ENCODE measurements around the gene PLEKHJ1.
A peak's percentile ranks its signal among the peaks of the same experiment; 100 is the strongest.
"Not testable (repeated sequence)": the region's sequence is repeated elsewhere in the genome, so short reads cannot be mapped to it uniquely, and the experiment has no call there.

PLEKHJ1 gene

GRCh38 chr19:2236314-2237050 is at the start of gene PLEKHJ1, which contains the start of gene SF3A2:
PLEKHJ1 (minus strand) TSS chr19:2236329; CDS start chr19:2236248, 81 bp downstream.
SF3A2 (plus strand) TSS chr19:2236824; CDS start chr19:2243419, 6,595 bp downstream.
- DNase-seq (ENCODE audit: low read depth): peak; percentile 97

- no peak for DNase-seq (ENCODE audit: low read depth)
These were observed 47.8 kb upstream of the PLEKHJ1 start for GRCh38 chr19:2283835-2284507.

- no peak for DNase-seq (ENCODE audit: low read depth)
These were observed 46.7 kb upstream of the PLEKHJ1 start for GRCh38 chr19:2282862-2283237.

GRCh38 chr19:2282062-2282861 is 46.1 kb upstream of the PLEKHJ1 start, which contains the start of gene PEAK3:
PEAK3 (minus strand) TSS chr19:2282175; CDS start chr19:2280931, 1,244 bp downstream.
- peak; percentile 53 for DNase-seq (ENCODE audit: low read depth)

DNA sequence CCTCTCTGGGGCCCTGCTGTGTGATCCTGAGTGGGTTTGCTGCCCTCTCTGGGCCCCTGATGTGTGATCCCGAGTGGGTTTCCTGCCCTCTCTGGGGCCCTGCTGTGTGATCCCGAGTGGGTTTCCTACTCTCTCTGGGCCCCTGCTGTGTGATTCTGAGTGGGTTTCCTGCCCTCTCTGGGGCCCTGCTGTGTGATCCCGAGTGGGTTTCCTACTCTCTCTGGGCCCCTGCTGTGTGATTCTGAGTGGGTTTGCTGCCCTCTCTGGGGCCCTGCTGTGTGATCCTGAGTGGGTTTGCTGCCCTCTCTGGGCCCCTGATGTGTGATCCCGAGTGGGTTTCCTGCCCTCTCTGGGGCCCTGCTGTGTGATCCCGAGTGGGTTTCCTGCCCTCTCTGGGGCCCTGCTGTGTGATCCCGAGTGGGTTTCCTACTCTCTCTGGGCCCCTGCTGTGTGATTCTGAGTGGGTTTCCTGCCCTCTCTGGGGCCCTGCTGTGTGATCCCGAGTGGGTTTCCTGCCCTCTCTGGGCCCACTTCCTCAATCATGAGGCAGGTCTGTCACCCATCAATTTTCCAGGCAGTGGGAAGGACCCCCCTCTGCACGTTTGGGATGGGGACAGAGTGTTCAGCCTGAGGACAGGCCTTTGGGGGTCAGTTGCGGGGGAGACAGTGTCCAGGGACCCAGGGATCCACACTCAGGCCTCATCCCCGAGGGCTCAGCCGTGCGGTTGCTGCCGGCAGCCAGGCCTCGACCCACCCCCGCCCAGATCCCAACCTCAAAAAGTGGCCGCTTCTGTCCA is 45.3 kb upstream of the PLEKHJ1 start:
- DNase-seq (ENCODE audit: low read depth): not testable (repeated sequence)

GRCh38 chr19:2280633-2281264 is 44.6 kb upstream of the PLEKHJ1 start:
- DNase-seq (ENCODE audit: low read depth): no peak

DNA sequence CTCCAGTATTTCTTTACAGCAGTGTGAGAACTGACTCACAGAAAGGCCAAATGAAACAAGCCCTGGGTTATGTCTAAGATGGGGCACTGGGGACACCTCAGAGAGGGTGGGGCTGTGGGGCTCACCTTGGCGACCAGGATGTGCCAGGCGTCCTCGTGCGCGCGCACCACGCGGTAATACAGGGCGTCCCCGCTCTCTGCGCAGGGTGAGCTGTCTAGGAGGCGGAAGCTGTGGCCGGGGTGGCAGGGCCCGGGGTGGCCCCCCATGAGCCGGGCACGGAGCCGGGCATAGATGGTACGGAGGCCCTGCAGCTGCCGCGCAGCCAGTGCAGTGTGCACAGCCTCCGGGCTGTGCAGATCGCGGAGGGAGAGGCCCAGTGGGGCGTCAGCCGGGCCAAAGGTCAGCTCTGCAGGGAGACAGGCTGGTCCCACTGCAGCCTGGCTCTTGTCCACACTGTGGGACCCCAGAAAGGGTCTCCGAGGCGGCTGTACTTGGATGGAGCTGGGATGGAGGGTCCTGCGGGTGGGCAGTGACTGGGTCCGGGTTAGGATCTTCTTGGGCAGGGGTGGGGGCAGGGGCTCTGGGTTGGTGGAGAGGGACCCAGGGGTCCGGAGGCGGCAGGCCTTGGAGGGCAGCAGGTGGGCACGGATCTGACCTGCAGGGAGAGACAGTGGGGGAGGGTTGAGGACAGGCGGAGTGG is 42.5 kb upstream of the PLEKHJ1 start:
- DNase-seq (ENCODE audit: low read depth): no peak

GRCh38 chr19:2277138-2277537 is 41.0 kb upstream of the PLEKHJ1 start:
- no peak for DNase-seq (ENCODE audit: low read depth)

- no peak for DNase-seq (ENCODE audit: low read depth)
These were observed 40.4 kb upstream of the PLEKHJ1 start for GRCh38 chr19:2276429-2276986.

DNA sequence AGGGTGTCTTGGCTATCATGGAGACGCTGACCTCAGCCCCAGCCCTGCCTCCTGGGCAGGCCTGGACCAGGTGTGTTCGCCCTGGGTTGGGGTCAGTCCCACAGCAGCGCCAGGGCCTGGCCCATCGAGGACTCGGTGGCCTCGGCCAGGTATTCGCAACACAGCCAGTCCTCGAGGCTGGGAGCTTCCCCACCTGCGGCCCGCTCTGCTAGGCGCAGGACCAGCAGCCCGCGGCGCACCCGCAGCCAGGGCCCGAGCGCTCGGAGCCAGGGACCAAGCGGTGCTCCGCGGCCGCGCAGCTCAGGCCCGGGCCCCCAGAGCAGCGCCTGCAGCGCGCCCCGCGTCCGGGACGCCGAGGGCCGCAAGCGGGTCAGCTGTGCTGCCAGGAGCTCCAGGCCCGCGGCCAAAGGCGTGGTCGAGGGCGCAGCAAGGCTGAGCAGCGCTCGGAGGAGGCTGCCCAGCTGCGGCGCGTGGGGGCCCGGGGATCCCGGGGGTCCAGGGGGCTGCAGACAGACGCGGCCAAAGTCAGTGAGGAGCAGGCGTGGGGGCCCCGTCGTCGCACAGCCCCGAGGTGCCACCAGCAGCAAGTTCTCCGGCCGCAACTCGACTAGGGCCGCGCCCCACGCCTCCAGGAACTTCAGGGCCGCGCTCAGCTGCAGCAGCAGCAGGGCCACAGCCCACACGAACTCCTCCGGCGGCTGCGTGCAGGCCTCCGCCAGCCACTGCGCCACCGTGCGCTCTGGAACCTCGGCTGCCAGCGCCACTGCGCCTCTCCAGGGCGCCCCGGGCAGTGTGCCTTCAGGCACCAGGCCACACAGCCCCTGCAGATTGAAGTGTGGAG is 39.7 kb upstream of the PLEKHJ1 start:
- DNase-seq (ENCODE audit: low read depth): no peak

- DNase-seq (ENCODE audit: low read depth): peak; percentile 59
These were observed 38.9 kb upstream of the PLEKHJ1 start for GRCh38 chr19:2274931-2275535.

DNA sequence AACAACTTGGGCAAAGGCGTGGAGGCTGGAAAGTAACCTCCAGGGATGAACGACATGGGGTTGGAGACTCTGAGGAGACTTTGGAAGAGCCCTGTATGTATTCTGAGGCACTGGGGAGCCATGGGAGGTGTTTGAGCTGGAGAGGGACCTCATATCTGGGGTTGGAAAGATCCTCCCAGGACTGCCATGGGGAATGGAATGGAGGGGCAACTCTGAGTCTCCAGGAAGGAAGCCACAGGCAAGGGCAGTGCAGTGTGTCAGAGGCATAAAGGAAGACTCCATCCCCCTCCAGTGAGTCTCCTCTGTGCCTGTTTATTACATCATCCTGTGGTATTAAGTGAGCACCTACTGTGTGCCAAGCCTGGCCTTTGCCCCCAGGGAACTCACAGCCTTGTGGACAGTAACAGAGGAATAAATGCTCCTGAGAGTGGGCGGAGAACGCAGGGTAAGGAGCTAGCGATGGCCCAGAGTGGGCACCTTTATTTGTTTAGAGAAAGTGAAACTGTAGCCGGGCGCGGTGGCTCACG is 38.1 kb upstream of the PLEKHJ1 start:
- DNase-seq (ENCODE audit: low read depth): no peak

DNA sequence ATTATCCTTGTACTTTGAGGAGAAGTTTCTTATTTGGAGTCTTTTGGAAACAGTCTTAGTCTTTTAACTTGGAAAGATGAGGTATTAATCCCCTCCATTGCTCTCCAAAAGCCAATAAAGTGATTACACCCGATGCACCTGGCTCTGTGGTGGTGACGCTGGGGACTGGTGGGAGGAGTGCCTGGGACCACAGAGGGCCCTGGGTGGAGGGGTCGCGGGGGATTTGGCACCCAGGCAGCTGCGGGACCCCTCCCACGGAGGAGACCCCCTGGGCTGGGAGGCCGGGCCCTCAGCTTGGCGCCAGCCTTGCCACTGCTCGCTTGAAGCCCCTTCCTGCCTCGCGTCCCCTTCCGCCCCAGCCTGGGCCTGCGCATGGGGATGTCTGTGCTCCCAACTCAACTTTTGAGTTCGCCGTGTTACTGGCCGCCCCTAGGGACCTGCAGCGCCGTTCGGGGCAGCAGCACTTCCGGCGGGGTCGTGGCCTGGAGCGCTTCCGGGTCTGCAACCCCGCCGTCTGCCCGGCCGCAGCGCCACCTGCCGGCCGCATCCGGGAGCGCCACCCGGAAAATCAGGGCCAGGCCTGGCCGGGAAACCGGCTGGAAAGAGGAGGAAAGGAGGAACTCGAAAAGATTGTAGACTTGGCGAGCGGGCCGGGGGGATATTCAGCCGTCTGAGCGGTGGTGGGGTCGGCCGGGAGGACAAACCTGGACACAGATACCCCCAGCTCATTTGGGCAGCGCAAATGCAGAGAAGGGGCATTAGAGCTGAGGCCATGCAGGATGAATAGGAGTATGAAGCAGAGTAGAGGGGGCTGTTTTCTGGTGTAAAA is 37.4 kb upstream of the PLEKHJ1 start:
- peak; percentile 49 for DNase-seq (ENCODE audit: low read depth)

DNA sequence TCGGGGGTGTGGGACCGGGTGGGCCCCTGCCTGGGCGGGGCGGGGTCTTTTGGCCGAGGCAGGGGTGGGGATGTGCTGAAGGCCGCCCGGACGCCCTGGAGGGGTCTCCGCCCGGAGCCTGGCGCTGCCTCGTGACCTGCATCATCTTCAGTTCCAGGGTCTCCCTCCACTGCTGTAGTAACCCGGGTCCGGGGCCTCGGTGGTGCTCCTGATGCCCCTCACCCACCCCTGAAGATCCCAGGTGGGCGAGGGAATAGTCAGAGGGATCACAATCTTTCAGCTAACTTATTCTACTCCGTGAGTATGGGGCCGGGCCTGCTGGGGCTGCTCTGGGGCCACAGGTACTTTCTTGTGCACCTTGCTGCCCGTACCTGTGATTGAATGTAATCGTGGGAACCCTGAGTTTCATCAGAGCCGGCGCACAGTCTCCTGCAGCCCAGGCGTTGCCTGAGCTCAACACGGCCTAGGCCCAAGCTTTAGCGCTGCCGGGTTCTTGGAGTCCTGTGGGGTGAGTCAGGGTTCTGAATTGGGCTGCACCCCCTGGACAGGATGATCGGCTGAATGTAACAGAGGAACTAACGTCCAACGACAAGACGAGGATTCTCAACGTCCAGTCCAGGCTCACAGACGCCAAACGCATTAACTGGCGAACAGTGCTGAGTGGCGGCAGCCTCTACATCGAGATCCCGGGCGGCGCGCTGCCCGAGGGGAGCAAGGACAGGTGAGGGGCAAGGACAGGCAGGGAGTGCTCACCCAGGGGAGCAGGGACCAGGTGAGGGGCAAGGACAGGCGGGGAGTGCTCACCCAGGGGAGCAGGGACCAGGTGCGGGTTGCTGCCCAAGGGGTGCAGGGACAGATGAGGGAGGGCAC is 35.3 kb upstream of the PLEKHJ1 start:
- DNase-seq (ENCODE audit: low read depth): peak; percentile 93

- DNase-seq (ENCODE audit: low read depth): peak; percentile 89
These were observed 34.5 kb upstream of the PLEKHJ1 start for GRCh38 chr19:2270423-2271233.

- DNase-seq (ENCODE audit: low read depth): no peak
These were observed 34.0 kb upstream of the PLEKHJ1 start for GRCh38 chr19:2270157-2270422.
